ENCODE results near the gene SYCP3. TPM values are rescaled to one million over a fixed set of nuclear protein-coding genes. Genes with fewer than 3 reads are reported as not detected.

SYCP3 gene
- total RNA-seq, 4 donors from 2014 or later: not detected

DNA sequence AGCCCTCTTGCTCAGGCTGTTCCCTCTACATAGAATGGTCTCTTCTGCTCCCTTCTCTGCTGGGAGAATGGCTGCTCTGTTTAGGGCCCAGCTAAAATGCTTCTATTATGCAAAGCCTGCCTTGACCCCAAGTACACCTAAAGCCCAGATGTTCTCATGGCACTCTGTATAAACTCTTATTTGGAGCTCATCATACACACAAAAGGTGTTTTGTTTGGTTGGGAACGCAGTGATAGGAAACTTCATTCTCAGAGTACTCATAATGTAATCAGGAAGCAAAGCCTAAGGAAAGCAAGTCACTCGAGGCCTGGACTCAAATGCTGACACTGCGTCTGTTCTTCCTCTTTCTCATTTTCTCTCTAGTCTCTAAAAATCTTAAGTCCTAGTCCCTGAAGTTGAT, 38.2 kb upstream of the SYCP3 start:
- Histone ChIP-seq H3K36me3 (no peaks in the 10 kb centered on the region), H3K27me3 (no peaks in the 10 kb centered on the region), H3K27ac (no peak overlapping the region), H3K4me1 (no peaks in the 10 kb centered on the region), H3K9me3 (no peaks in the 10 kb centered on the region), H3K4me3 (no peak overlapping the region)
- no peak for TF ChIP-seq POLR2A (IDR thresholded peaks at IDR 0.05)
- TF ChIP-seq, protein P1, sequence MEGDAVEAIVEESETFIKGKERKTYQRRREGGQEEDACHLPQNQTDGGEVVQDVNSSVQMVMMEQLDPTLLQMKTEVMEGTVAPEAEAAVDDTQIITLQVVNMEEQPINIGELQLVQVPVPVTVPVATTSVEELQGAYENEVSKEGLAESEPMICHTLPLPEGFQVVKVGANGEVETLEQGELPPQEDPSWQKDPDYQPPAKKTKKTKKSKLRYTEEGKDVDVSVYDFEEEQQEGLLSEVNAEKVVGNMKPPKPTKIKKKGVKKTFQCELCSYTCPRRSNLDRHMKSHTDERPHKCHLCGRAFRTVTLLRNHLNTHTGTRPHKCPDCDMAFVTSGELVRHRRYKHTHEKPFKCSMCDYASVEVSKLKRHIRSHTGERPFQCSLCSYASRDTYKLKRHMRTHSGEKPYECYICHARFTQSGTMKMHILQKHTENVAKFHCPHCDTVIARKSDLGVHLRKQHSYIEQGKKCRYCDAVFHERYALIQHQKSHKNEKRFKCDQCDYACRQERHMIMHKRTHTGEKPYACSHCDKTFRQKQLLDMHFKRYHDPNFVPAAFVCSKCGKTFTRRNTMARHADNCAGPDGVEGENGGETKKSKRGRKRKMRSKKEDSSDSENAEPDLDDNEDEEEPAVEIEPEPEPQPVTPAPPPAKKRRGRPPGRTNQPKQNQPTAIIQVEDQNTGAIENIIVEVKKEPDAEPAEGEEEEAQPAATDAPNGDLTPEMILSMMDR (IDR thresholded peaks at IDR 0.05): no peak
- DNase-seq: no peak

DNA sequence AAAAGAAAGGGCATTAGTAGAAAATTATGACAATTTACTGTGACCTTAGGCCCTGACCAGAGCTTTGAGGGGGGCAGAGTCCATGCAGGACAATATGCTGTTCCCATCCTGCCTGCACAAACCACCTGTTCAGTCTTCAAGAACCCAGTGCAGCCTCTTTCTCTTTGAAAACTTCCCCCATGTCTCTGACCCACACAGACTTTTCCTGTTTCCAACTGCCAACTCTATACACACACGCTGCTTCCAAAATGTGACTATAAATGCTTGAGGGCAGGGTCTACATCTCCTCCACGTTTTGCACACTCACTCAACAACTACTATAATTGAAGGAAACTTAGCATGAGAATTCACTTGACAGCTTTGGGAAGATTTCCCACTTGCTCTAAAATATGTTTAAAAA, 36.6 kb upstream of the SYCP3 start:
- no peaks in the 10 kb centered on the region for H3K36me3 ChIP-seq
- no peaks in the 10 kb centered on the region for H3K4me1 ChIP-seq
- H3K4me3 ChIP-seq: no peak overlapping the region
- H3K27me3 ChIP-seq: no peaks in the 10 kb centered on the region
- DNase-seq: no peak
- TF ChIP-seq, protein P1 (IDR thresholded peaks at IDR 0.05): no peak
- H3K9me3 ChIP-seq: no peaks in the 10 kb centered on the region
- H3K27ac ChIP-seq: no peak overlapping the region

DNA sequence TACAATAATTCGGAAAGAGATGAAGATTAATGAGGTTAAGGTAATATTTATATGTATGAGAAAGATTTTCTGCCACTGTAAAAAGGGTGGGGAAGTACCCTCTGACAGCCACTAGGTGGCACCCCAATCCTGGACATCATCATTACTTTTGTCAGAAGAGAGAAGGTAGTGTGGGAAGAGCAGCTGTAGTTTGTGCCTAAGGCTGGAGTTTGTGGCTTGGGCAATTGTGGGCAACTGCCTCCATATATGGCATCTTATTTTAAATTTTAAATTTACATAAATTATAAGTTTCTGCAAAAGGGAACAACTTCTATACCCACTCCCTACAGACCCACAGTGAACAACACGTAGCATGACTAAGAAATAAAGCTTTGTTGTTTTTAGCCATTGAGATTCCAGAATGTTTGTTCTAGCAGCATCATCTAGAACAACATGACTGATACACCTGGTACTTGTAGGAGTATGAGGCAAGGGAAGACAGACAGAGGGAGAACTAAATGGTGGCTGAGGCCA, 34.4 kb upstream of the SYCP3 start:
- TF ChIP-seq, protein P1 (IDR thresholded peaks at IDR 0.05): peak; percentile 89 to 98 (median 94)
- no peak for TF ChIP-seq POLR2A (IDR thresholded peaks at IDR 0.05)
- H3K4me3 ChIP-seq: no peak overlapping the region

DNA sequence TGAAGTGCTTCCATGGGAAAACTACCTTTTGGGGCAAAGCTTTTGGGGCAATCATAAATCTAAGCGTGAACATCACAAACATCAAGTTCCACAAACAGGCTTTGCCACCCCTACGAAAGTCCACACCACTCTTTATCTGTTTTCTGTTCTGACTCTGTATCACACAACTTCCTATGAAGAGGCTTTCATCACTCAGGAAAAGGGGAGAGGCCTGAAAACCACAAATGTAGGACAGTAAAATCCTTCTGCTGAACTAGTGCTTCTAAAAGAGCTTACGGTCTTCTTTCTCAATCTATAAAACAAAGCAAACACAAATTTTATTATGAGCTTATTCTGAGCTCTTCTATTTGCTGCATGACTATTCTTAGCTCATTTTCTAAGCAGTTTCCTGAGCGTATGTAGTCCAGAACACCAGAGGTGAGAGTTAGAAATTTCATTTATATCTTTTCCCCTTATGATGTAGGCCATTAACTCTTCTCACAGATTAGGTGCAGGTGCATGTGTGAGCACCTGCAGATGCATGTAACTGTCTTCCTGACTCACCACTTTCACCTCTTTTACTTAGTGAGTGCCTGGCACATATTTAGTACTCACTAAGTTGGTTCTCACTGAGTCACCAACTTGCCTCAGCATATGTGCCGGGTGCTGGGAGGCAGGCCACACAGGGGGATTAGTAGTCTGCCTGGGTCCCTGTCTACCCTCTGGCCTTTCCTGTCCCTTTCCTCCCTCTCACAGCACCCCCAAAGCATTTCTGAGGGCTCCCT, 32.9 kb upstream of the SYCP3 start:
- H3K4me1 ChIP-seq: no peaks in the 10 kb centered on the region
- H3K36me3 ChIP-seq: peaks cover 0 to 26% (median 0%) of the 10 kb centered on the region in 3 donors
- TF ChIP-seq POLR2A (IDR thresholded peaks at IDR 0.05): no peak
- TF ChIP-seq, protein P1 (IDR thresholded peaks at IDR 0.05): no peak

More for the DNA sequence above, 34.4 kb upstream of the SYCP3 start:
- Histone ChIP-seq H3K36me3 (peaks cover 0 to 16% (median 0%) of the 10 kb centered on the region in 3 donors), H3K27me3 (no peaks in the 10 kb centered on the region), H3K27ac (no peak overlapping the region), H3K9me3 (no peaks in the 10 kb centered on the region), H3K4me1 (no peaks in the 10 kb centered on the region)
- peak in 2 of 3 donors; percentile 59 to 81 for DNase-seq

DNA sequence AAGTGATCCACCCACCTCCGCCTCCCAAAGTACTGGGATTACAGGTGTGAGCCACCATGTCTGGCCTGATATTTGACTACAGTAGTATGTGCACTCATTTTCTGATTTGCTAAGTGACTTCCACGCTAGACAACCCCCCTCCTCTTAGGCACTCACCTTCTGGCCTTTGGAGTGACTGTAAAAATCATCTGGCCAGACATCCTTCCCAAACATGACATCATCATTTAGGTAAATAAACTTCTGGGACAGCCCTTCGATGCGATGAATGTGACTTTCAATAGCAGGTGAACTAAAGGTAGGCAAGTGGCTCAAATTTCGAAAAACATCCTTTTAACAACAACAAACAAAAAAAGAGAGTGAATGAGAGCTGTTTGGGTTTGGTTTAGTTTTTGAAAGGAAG, 30.6 kb upstream of the SYCP3 start:
- H3K27ac ChIP-seq: no peak overlapping the region

More for the DNA sequence above, 32.9 kb upstream of the SYCP3 start:
- Histone ChIP-seq H3K9me3 (no peaks in the 10 kb centered on the region), H3K27ac (no peak overlapping the region), H3K4me3 (no peak overlapping the region), H3K27me3 (no peaks in the 10 kb centered on the region)
- DNase-seq: no peak

More for the DNA sequence above, 30.6 kb upstream of the SYCP3 start:
- Histone ChIP-seq H3K4me3 (no peak overlapping the region), H3K9me3 (no peaks in the 10 kb centered on the region), H3K4me1 (no peaks in the 10 kb centered on the region), H3K27me3 (no peaks in the 10 kb centered on the region), H3K36me3 (peaks cover 0 to 44% (median 0%) of the 10 kb centered on the region in 3 donors)
- no peak for DNase-seq
- TF ChIP-seq, protein P1 (IDR thresholded peaks at IDR 0.05): no peak
- no peak for TF ChIP-seq POLR2A (IDR thresholded peaks at IDR 0.05)
